Measurements from ENCODE around the gene CYP4F3.
A peak's percentile ranks its signal among the peaks of the same experiment; 100 is the strongest.

The CYP4F3 gene

GRCh38 chr19:15623711-15624318 is 16.9 kb upstream of the CYP4F3 start:
- Histone ChIP-seq H3K18ac (ENCODE audit: low read length) (no peak overlapping the region), H3K9ac (ENCODE audit: low read length) (no peak overlapping the region)
- no CpG with 5 or more reads among the region's 9 CpGs for WGBS (ENCODE audit: extremely low coverage, insufficient coverage, insufficient read length)

GRCh38 chr19:15628236-15629002 is 12.3 kb upstream of the CYP4F3 start:
- Histone ChIP-seq H2BK5ac (ENCODE audit: low read depth, low read length, poor library complexity) (no peak overlapping the region), H3K27ac (ENCODE audit: low read depth, low read length) (no peak overlapping the region), H3K9me3 (ENCODE audit: insufficient read depth, low read depth, low read length) (peaks cover 15% of the 10 kb centered on the region), H3K18ac (ENCODE audit: low read length) (no peak overlapping the region), H3K4me1 (ENCODE audit: control insufficient read depth in 1 of 2, insufficient read depth in 2 of 2, low read length in 2 of 2) (no peaks in the 10 kb centered on the region), H3K14ac (ENCODE audit: low read length) (no peak overlapping the region), H3K27me3 (ENCODE audit: insufficient read depth, low read length) (no peaks in the 10 kb centered on the region), H3K79me2 (ENCODE audit: control insufficient read depth, insufficient read depth, low read length, poor library complexity) (no peaks in the 10 kb centered on the region), H3K23ac (ENCODE audit: low read length) (no peak overlapping the region), H3K4ac (ENCODE audit: low read depth, low read length) (no peak overlapping the region), H4K8ac (ENCODE audit: low read depth, low read length) (no peak overlapping the region), H4K12ac (ENCODE audit: low read depth, low read length) (no peak overlapping the region), H3K9ac (ENCODE audit: low read length) (no peak overlapping the region), H3K79me1 (ENCODE audit: low read length) (no peaks in the 10 kb centered on the region), H3K36me3 (ENCODE audit: control insufficient read depth in 1 of 2, insufficient read depth in 2 of 2, low read length in 2 of 2) (no peaks in the 10 kb centered on the region), H4K91ac (ENCODE audit: low read depth, low read length) (no peak overlapping the region), H2AK5ac (ENCODE audit: low read length) (no peak overlapping the region), H3K4me3 (ENCODE audit: low read depth, low read length) (peak overlapping the region; percentile 37), H2BK12ac (ENCODE audit: low read length) (no peak overlapping the region), H2AFZ (ENCODE audit: insufficient read depth, low read length, poor library complexity) (no peak overlapping the region), H3K4me2 (ENCODE audit: low read length) (no peak overlapping the region), H2BK120ac (ENCODE audit: insufficient read depth, low read length, poor library complexity) (no peak overlapping the region)
- DNase-seq, result no peak
- WGBS (ENCODE audit: extremely low coverage, insufficient coverage, insufficient read length), result no CpG with 5 or more reads among the region's 22 CpGs

More at GRCh38 chr19:15623711-15624318, 16.9 kb upstream of the CYP4F3 start:
- Histone ChIP-seq H3K23ac (ENCODE audit: low read length) (no peak overlapping the region), H2AFZ (ENCODE audit: insufficient read depth, low read length, poor library complexity) (no peak overlapping the region), H4K91ac (ENCODE audit: low read depth, low read length) (no peak overlapping the region), H2BK12ac (ENCODE audit: low read length) (no peak overlapping the region), H3K4ac (ENCODE audit: low read depth, low read length) (no peak overlapping the region), H3K14ac (ENCODE audit: low read length) (no peak overlapping the region), H3K79me2 (ENCODE audit: control insufficient read depth, insufficient read depth, low read length, poor library complexity) (no peaks in the 10 kb centered on the region), H4K12ac (ENCODE audit: low read depth, low read length) (no peak overlapping the region), H2AK5ac (ENCODE audit: low read length) (no peak overlapping the region), H2BK5ac (ENCODE audit: low read depth, low read length, poor library complexity) (no peak overlapping the region), H3K4me1 (ENCODE audit: control insufficient read depth in 1 of 2, insufficient read depth in 2 of 2, low read length in 2 of 2) (no peaks in the 10 kb centered on the region), H3K27ac (ENCODE audit: low read depth, low read length) (no peak overlapping the region), H3K4me3 (ENCODE audit: low read depth, low read length) (no peak overlapping the region), H4K8ac (ENCODE audit: low read depth, low read length) (no peak overlapping the region), H3K36me3 (ENCODE audit: control insufficient read depth in 1 of 2, insufficient read depth in 2 of 2, low read length in 2 of 2) (no peaks in the 10 kb centered on the region), H3K4me2 (ENCODE audit: low read length) (no peak overlapping the region), H3K79me1 (ENCODE audit: low read length) (no peaks in the 10 kb centered on the region), H2BK120ac (ENCODE audit: insufficient read depth, low read length, poor library complexity) (no peak overlapping the region), H3K27me3 (ENCODE audit: insufficient read depth, low read length) (no peaks in the 10 kb centered on the region), H3K9me3 (ENCODE audit: insufficient read depth, low read depth, low read length) (peaks cover 37% of the 10 kb centered on the region)
- peak in 1 of 2 donors; percentile 17 for DNase-seq

- H2AK5ac ChIP-seq (ENCODE audit: low read length), result no peak overlapping the region
- H3K79me1 ChIP-seq (ENCODE audit: low read length), result no peaks in the 10 kb centered on the region
- no peak overlapping the region for H3K9ac ChIP-seq (ENCODE audit: low read length)
- no peak overlapping the region for H3K18ac ChIP-seq (ENCODE audit: low read length)
- H3K27ac ChIP-seq (ENCODE audit: low read depth, low read length), result no peak overlapping the region
- H3K4me2 ChIP-seq (ENCODE audit: low read length), result no peak overlapping the region
- H4K8ac ChIP-seq (ENCODE audit: low read depth, low read length), result no peak overlapping the region
- H3K27me3 ChIP-seq (ENCODE audit: insufficient read depth, low read length), result no peaks in the 10 kb centered on the region
- H3K4me3 ChIP-seq (ENCODE audit: low read depth, low read length), result no peak overlapping the region
- H3K79me2 ChIP-seq (ENCODE audit: control insufficient read depth, insufficient read depth, low read length, poor library complexity), result no peaks in the 10 kb centered on the region
- no peak overlapping the region for H3K23ac ChIP-seq (ENCODE audit: low read length)
- H4K12ac ChIP-seq (ENCODE audit: low read depth, low read length), result no peak overlapping the region
- no peak overlapping the region for H2AFZ ChIP-seq (ENCODE audit: insufficient read depth, low read length, poor library complexity)
- peak; percentile 64 to 85 for DNase-seq
- H3K36me3 ChIP-seq (ENCODE audit: control insufficient read depth in 1 of 2, insufficient read depth in 2 of 2, low read length in 2 of 2), result no peaks in the 10 kb centered on the region
- no peak overlapping the region for H2BK12ac ChIP-seq (ENCODE audit: low read length)
- H3K14ac ChIP-seq (ENCODE audit: low read length), result no peak overlapping the region
- H2BK120ac ChIP-seq (ENCODE audit: insufficient read depth, low read length, poor library complexity), result no peak overlapping the region
- no peak overlapping the region for H4K91ac ChIP-seq (ENCODE audit: low read depth, low read length)
- no peak overlapping the region for H2BK5ac ChIP-seq (ENCODE audit: low read depth, low read length, poor library complexity)
- no peak overlapping the region for H3K4ac ChIP-seq (ENCODE audit: low read depth, low read length)
- peaks cover 12% of the 10 kb centered on the region for H3K9me3 ChIP-seq (ENCODE audit: insufficient read depth, low read depth, low read length)
- H3K4me1 ChIP-seq (ENCODE audit: control insufficient read depth in 1 of 2, insufficient read depth in 2 of 2, low read length in 2 of 2), result no peaks in the 10 kb centered on the region
- WGBS (ENCODE audit: extremely low coverage, insufficient coverage, insufficient read length), result no CpG with 5 or more reads among the region's 25 CpGs
These were observed 11.5 kb upstream of the CYP4F3 start for GRCh38 chr19:15629003-15629880.

GRCh38 chr19:15631817-15632216 is 8.9 kb upstream of the CYP4F3 start:
- no peaks in the 10 kb centered on the region for H3K36me3 ChIP-seq (ENCODE audit: control insufficient read depth in 1 of 2, insufficient read depth in 2 of 2, low read length in 2 of 2)
- H3K9me3 ChIP-seq (ENCODE audit: insufficient read depth, low read depth, low read length), result peaks cover 24% of the 10 kb centered on the region
- H2BK120ac ChIP-seq (ENCODE audit: insufficient read depth, low read length, poor library complexity), result no peak overlapping the region
- no peak overlapping the region for H3K4ac ChIP-seq (ENCODE audit: low read depth, low read length)
- H3K4me2 ChIP-seq (ENCODE audit: low read length), result no peak overlapping the region
- no peaks in the 10 kb centered on the region for H3K79me1 ChIP-seq (ENCODE audit: low read length)
- no peak overlapping the region for H3K9ac ChIP-seq (ENCODE audit: low read length)
- no peaks in the 10 kb centered on the region for H3K27me3 ChIP-seq (ENCODE audit: insufficient read depth, low read length)
- peak in 1 of 2 donors; percentile 26 for DNase-seq
- no peak overlapping the region for H2AFZ ChIP-seq (ENCODE audit: insufficient read depth, low read length, poor library complexity)
- WGBS (ENCODE audit: extremely low coverage, insufficient coverage, insufficient read length), result no CpG with 5 or more reads among the region's 9 CpGs
- H3K23ac ChIP-seq (ENCODE audit: low read length), result no peak overlapping the region
- no peak overlapping the region for H2BK5ac ChIP-seq (ENCODE audit: low read depth, low read length, poor library complexity)
- no peak overlapping the region for H2BK12ac ChIP-seq (ENCODE audit: low read length)
- H3K18ac ChIP-seq (ENCODE audit: low read length), result no peak overlapping the region
- H4K8ac ChIP-seq (ENCODE audit: low read depth, low read length), result no peak overlapping the region
- no peak overlapping the region for H4K12ac ChIP-seq (ENCODE audit: low read depth, low read length)
- no peak overlapping the region for H3K27ac ChIP-seq (ENCODE audit: low read depth, low read length)
- no peak overlapping the region for H3K14ac ChIP-seq (ENCODE audit: low read length)
- H4K91ac ChIP-seq (ENCODE audit: low read depth, low read length), result no peak overlapping the region
- no peaks in the 10 kb centered on the region for H3K4me1 ChIP-seq (ENCODE audit: control insufficient read depth in 1 of 2, insufficient read depth in 2 of 2, low read length in 2 of 2)
- no peak overlapping the region for H3K4me3 ChIP-seq (ENCODE audit: low read depth, low read length)
- no peak overlapping the region for H2AK5ac ChIP-seq (ENCODE audit: low read length)
- no peaks in the 10 kb centered on the region for H3K79me2 ChIP-seq (ENCODE audit: control insufficient read depth, insufficient read depth, low read length, poor library complexity)
